ENCODE data around the gene ZBTB7B. TPM values are rescaled to one million over a fixed set of nuclear protein-coding genes. Genes with fewer than 3 reads are reported as not detected.

The ZBTB7B gene
- total RNA-seq, 1 donor from 2014 or later, result 24.9 TPM

DNA sequence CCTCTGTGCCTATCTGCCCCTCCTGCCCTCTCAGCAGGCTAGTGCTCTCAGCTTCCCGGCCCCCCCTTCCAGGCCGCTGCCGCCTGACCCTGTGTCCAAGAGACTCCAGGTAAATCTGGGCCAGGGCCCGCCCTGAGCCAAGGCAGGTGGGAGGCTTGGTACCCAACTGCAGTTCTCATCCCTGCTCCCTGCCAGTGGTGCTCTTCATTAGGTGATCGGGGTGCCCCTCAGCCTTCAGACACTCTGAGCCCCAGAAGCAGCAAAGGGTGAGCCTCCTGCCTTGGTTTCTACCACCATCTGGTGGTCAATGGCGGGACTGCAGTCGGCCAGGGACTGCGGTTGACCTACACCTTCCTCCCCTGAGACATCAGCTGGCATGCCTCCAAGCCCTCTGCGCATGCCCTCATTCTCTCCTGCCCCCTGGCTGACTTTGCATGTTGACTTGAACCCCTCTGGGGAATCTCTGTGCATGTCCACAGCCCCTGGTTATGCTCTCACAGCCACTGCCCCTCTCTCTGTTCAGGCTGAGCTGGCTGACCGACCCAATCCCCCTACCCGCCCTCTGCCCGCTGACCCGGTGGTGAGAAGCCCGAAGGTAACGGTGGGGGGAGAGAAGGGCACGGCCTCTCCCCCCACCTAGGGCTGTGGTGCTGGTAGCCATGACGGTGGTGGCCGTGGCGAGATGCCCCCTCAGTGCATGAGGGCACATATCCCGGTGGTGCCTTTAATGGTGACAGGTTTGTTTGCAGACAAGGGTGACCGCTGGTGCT lies 59.0 kb downstream of the ZBTB7B start:
- DNase-seq, result peak; percentile 88

- no peak for DNase-seq
Observed at GRCh38 chr1:155062151-155062686, 59.6 kb downstream of the ZBTB7B start.

DNA sequence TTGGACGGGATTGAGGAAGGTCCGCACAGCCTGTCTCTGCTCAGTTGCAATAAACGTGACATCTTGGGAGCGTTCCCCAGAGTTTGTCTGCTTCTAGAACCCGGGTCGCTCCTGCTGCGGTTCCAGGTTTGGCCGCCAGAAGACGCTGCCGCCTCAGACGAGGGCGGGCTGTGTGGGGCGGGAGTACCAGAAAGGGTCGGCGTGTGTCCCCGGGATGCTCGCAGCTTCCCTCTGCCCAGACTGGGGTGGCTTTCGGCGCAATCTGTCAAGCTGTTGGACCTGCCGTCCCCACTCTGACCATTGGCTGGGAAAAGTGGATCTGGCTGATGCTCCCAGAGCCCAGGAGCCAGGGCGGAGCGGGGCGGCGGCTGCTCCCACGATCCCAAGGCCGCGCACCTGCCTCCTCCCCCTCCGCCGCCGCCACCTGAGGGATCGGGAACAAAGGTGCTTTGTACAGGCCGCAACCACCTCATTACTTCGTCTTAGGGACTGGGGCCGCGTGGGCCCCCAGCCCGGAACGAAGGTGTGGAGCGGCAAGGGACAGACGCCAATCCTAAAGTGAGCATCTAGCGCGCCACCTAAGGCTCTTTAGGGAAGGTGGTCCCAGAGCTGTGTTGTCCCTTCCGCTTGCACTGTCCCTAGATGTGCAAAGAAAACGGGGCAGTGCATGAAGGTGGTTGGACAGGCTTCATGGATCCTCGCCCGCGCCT lies 60.3 kb downstream of the ZBTB7B start:
- DNase-seq, result peak; percentile 69

- DNase-seq, result peak; percentile 94
Observed at GRCh38 chr1:155063550-155064110, 61.0 kb downstream of the ZBTB7B start, which contains the start of gene EFNA4. Gene EFNA4, plus strand, starts transcription at chr1:155063740. Its CDS starts 84 bp downstream, at chr1:155063824.

DNA sequence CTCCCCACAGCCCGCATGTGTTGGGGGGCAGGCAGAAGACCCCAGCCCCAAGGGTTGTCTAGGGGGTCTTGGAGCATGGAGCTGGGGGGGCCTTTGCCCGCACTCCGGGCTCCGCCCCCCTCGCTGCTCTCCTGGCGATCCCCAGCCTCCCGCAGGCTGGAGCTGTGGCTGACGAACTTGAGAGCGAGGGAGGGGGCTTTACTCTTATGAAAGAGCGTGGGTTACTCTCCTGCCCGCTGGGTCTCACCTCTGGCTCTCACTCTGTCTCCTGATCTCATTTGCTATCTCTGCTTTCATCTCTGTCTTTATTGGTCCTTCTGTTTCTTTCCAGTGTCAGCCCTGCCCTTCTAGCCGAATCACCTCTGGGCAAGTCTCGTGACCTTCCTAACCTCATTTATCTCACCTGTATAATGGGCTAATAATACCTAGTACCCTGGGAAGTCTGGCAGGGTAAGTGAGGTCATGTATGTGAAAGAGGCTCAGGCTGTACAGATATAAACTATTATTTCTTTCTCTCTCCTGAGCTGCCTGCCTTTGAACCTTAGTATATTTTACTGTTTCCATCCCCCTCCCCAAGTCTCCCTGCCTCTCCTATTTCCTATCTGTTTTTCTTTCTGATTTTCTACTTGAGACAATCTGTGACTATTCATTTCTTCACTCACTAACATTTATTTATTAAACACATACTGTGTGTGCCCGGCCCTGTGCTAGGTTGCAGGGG lies 61.7 kb downstream of the ZBTB7B start:
- DNase-seq, result peak; percentile 63

DNA sequence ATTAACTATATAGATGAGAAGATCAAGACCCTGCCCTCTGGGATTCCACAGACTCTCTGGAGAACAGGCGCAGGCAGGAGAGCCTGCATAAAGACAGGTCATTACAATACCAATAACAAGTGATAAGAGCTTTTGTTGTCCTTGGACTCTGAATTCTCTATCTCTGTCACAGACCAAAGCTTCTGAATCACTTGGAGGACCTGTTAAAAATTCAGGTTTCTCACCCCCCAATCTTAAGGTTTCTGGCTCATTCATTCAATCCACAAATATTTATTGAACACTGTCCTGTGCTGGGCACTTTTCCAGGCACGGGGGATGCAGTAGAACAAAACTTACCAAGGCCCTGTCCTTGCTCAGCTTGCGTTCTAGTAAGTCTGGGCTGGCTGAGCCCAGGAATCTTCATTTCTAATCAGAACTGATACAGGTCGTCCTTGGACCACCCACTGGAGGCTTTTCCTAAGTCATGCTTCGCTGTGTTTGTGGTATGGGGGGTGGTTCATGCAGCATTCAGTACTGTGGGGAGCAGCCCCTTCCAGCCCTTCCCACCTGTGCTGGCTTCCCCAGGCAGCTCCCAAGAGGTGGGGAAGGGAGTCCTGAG lies 62.3 kb downstream of the ZBTB7B start:
- DNase-seq, result no peak

GRCh38 chr1:155066777-155067176 lies 64.2 kb downstream of the ZBTB7B start:
- no peak for DNase-seq

Small RNA genes within 50 kb of the gene (small RNA-seq; reads per million reads assigned to genes)
- not detected for gene MIR4258 (ENCODE audit: low replicate concordance)

Other genes with a start within 250 kb of the ZBTB7B start
- gene KCNN3, start 132.5 kb upstream of the ZBTB7B start, total RNA-seq, result 10.8 TPM
- 15.7 TPM for gene PMVK, start 66.1 kb upstream of the ZBTB7B start, total RNA-seq
- gene PBXIP1, start 46.7 kb upstream of the ZBTB7B start, total RNA-seq, result 222 TPM
- 18.1 TPM for gene PYGO2, start 41.0 kb upstream of the ZBTB7B start, total RNA-seq
- gene SHC1, start 32.1 kb upstream of the ZBTB7B start, total RNA-seq, result 67.9 TPM
- gene CKS1B, start 28.1 kb upstream of the ZBTB7B start, total RNA-seq, result 35.2 TPM
- gene FLAD1, start 19.5 kb upstream of the ZBTB7B start, total RNA-seq, result 17.0 TPM
- not detected for gene LENEP, start 9.2 kb upstream of the ZBTB7B start, total RNA-seq
- gene DCST2, start 31.0 kb downstream of the ZBTB7B start, total RNA-seq, result 0.41 TPM
- not detected for gene DCST1, start 31.0 kb downstream of the ZBTB7B start, total RNA-seq
- 62.6 TPM for gene ADAM15, start 48.5 kb downstream of the ZBTB7B start, total RNA-seq
- gene EFNA4, start 60.9 kb downstream of the ZBTB7B start, total RNA-seq, result 5.0 TPM
- 0.92 TPM for gene EFNA3, start 76.0 kb downstream of the ZBTB7B start, total RNA-seq
- gene EFNA1, start 125.1 kb downstream of the ZBTB7B start, total RNA-seq, result 25.4 TPM
- gene SLC50A1, start 133.1 kb downstream of the ZBTB7B start, total RNA-seq, result 11.5 TPM
- 20.4 TPM for gene DPM3, start 137.7 kb downstream of the ZBTB7B start, total RNA-seq
- gene KRTCAP2, start 170.5 kb downstream of the ZBTB7B start, total RNA-seq, result 29.6 TPM
- 0.72 TPM for gene TRIM46, start 171.0 kb downstream of the ZBTB7B start, total RNA-seq
- 61.0 TPM for gene THBS3, start 205.1 kb downstream of the ZBTB7B start, total RNA-seq
- gene MTX1, start 205.9 kb downstream of the ZBTB7B start, total RNA-seq, result 26.2 TPM

All from tongue (tissue), 3 donors.